Lung (tissue), 12 donors: Measurements from ENCODE around the gene COP1. TPM values are rescaled to one million over a fixed set of nuclear protein-coding genes. Genes with fewer than 3 reads are reported as not detected.
A peak's percentile ranks its signal among the peaks of the same experiment; 100 is the strongest.

Experiments used
- ATAC-seq: fragments of 200-7000 bp; cut with Tn5 transposase; one replicate; pipeline ENCODE4 v1.9.1; 2020; ENCODE audit warnings: moderate number of reproducible peaks; ENCODE audit not compliant: insufficient read depth, low FRiP score
- DNase-seq, 3 donors: peaks; one replicate each; pipeline ENCODE4 v3.0.0-alpha.2; 2013 to 2017
- H3K27ac ChIP-seq, 2 donors: one replicate each; pipeline ENCODE4 v1.5.1; 2013; ENCODE audit warnings: mild to moderate bottlenecking in 2 of 2, moderate library complexity in 2 of 2, control low read depth in 1 of 2, inconsistent platforms in 1 of 2, low read depth in 1 of 2, low read length in 1 of 2
- H3K27me3 ChIP-seq, 3 donors: one replicate each; pipeline ENCODE4 v1.5.1; 2013; ENCODE audit warnings: low read length in 2 of 3; ENCODE audit not compliant: control insufficient read depth in 3 of 3, insufficient read depth in 3 of 3
- H3K36me3 ChIP-seq, 4 donors: one replicate each; pipeline ENCODE4 v1.5.1; 2013; ENCODE audit warnings: low read length in 4 of 4, mild to moderate bottlenecking in 1 of 4, moderate library complexity in 1 of 4; ENCODE audit not compliant: control insufficient read depth in 4 of 4, insufficient read depth in 4 of 4
- H3K4me1 ChIP-seq, 5 donors: one replicate each; pipeline ENCODE4 v1.5.1; 2013; ENCODE audit warnings: low read length in 5 of 5, mild to moderate bottlenecking in 2 of 5, moderate library complexity in 1 of 5; ENCODE audit not compliant: control insufficient read depth in 5 of 5, insufficient read depth in 5 of 5
- H3K4me3 ChIP-seq: one replicate; pipeline ENCODE4 v1.5.1; 2013; ENCODE audit warnings: mild to moderate bottlenecking, control low read depth, moderate library complexity
- H3K9ac ChIP-seq, 2 donors: one replicate each; pipeline ENCODE4 v1.5.1; 2013; ENCODE audit warnings: low read length in 2 of 2, control low read depth in 1 of 2; ENCODE audit not compliant: insufficient read depth in 1 of 2
- H3K9me3 ChIP-seq, 4 donors: one replicate each; pipeline ENCODE4 v1.5.1; 2013; ENCODE audit warnings: low read length in 3 of 4, mild to moderate bottlenecking in 1 of 4, moderate library complexity in 1 of 4; ENCODE audit not compliant: control insufficient read depth in 4 of 4, insufficient read depth in 3 of 4
- CTCF ChIP-seq: IDR thresholded peaks from 2 replicates; pipeline ENCODE4 v1.5.1; 2012; ENCODE audit warnings: mild to moderate bottlenecking; ENCODE audit errors: control extremely low read depth, extremely low read depth
- whole genome bisulfite sequencing, 2 donors: extraction: QIAGEN DNeasy Blood & Tissue Kit; methylation state at CpG; one replicate each; pipeline ENCODE4 v1.1.7; 2013; 5-methylcytosine and 5-hydroxymethylcytosine counted together
- polyA plus RNA-seq, 2 donors: library from polyadenylated mRNA; stranded (reverse); fragments of 200-250 nt; gene quantifications; one replicate each; pipeline ENCODE4 v1.2.1, GENCODE V29; 2013
- total RNA-seq, 2 donors: library from RNA; depleted of rRNA in 1 of 2; stranded (reverse); fragments of >200 nt in 1 of 2; gene quantifications; one replicate each; pipeline ENCODE4 v1.2.1, GENCODE V29; 2014 to 2021
- donor health status: control.
- donor health status: control.
- donor health status: Bipolar disorder and iron deficiency.
- donor health status: healthy.
- donor health status: DM: yes; HTN: yes; CAD: no.

COP1 gene
- total and polyA plus RNA-seq, 4 donors, result 31.3 to 71.4 (median 52.8) TPM

- Histone ChIP-seq H3K27me3 (no peaks in the 10 kb centered on the region), H3K36me3 (peaks cover 0 to 5% (median 0%) of the 10 kb centered on the region in 4 donors), H3K9me3 (peaks cover 1 to 13% (median 9%) of the 10 kb centered on the region in 4 donors), H3K4me1 (no peaks in the 10 kb centered on the region), H3K4me3 (no peak overlapping the region), H3K27ac (no peak overlapping the region), H3K9ac (no peak overlapping the region)
- WGBS, 2 donors, result 89% methylated on average over 2 of the region's 2 CpGs
- TF ChIP-seq CTCF, result no peak
- DNase-seq (no peak), ATAC-seq (no peak)
These were observed 293.0 kb downstream of the COP1 start for GRCh38 chr1:175914115-175914514.

DNA sequence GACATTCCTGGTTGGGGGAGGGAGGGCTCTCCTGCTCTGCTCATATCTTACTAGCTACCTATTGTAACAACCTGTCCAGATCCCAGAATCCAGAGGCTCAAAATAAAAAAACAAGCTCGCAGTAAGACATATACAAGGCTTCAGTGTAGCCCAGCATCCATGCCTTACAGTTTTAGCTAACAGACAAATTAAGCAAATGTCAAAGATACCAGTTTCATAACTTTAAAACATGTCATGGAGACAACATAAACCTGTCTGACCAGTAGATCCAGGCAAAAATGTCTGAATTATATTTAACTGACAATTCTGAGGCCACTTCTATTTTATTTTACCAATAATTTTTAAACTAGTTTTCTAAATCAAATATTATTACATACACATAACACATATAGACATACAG is 295.9 kb downstream of the COP1 start:
- peaks cover 0 to 9% (median 0%) of the 10 kb centered on the region in 4 donors for H3K36me3 ChIP-seq
- WGBS, 2 donors, result 93% methylated on average over 1 of the region's 1 CpG
- H3K27me3 ChIP-seq, result no peaks in the 10 kb centered on the region
- ATAC-seq (no peak), DNase-seq (peak in 1 of 3 donors; percentile 20)
- H3K9me3 ChIP-seq, result peaks cover 1 to 13% (median 9%) of the 10 kb centered on the region in 4 donors
- H3K27ac ChIP-seq, result no peak overlapping the region
- no peaks in the 10 kb centered on the region for H3K4me1 ChIP-seq
- no peak for TF ChIP-seq CTCF
- no peak overlapping the region for H3K9ac ChIP-seq
- no peak overlapping the region for H3K4me3 ChIP-seq

DNA sequence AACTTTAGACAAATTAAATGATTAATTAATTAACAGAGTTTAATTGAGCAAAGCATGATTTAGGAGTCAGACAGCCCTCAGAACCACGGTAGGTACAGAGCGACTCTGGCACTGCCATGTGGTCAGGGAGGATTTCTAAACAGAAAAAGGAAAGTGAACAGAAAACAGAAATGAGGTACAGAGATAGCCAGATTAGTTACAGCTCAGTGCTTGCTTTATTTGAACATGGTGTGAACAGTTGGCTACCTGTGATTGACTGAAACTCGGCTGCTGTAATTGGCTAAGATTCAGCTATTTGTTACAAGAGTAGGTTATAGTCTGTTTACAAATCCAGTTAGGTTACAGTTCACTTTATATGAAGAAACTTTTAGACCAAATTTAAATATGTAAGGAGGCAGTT is 300.7 kb downstream of the COP1 start:
- no peak for ATAC-seq
- no peaks in the 10 kb centered on the region for H3K4me1 ChIP-seq
- H3K4me3 ChIP-seq, result no peak overlapping the region
- no peaks in the 10 kb centered on the region for H3K27me3 ChIP-seq
- peaks cover 1 to 11% (median 8%) of the 10 kb centered on the region in 4 donors for H3K9me3 ChIP-seq
- DNase-seq, result no peak
- peaks cover 0 to 9% (median 0%) of the 10 kb centered on the region in 4 donors for H3K36me3 ChIP-seq
- no peak overlapping the region for H3K9ac ChIP-seq
- 84 to 89% methylated on average over 3 of the region's 3 CpGs for WGBS, 2 donors
- H3K27ac ChIP-seq, result no peak overlapping the region
- no peak for TF ChIP-seq CTCF

DNA sequence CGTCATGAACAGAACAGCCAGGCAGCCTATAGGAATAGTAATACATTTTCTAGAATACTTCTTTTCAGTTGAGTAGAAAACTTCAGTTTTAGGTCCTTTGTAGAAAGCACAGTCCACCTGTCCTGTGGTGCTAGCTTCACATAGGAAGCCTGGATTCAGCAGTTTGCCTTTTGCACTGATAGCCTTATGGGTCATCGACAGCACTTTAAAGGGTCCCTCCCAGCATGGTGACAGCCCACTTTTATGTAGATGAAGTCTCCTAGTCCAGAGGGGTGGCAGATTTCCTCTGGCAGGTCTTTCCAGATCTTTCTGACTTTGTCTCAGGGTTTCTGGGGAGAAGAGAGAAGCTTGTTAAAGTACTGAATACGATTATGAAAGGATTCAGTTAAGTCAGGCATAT is 302.3 kb downstream of the COP1 start:
- 90 to 96% methylated on average over 3 of the region's 3 CpGs for WGBS, 2 donors
- ATAC-seq, result no peak

More for the DNA sequence above, 302.3 kb downstream of the COP1 start:
- no peak for DNase-seq
- no peak for TF ChIP-seq CTCF
- H3K27ac ChIP-seq, result no peak overlapping the region
- no peaks in the 10 kb centered on the region for H3K27me3 ChIP-seq
- H3K4me1 ChIP-seq, result no peaks in the 10 kb centered on the region
- H3K4me3 ChIP-seq, result no peak overlapping the region
- no peak overlapping the region for H3K9ac ChIP-seq
- peaks cover 0 to 5% (median 0%) of the 10 kb centered on the region in 4 donors for H3K9me3 ChIP-seq
- H3K36me3 ChIP-seq, result peaks cover 0 to 4% (median 0%) of the 10 kb centered on the region in 4 donors
